BE2C (cell line): Measurements from ENCODE around the gene NFE2L3. TPM values are rescaled to one million over a fixed set of nuclear protein-coding genes. Genes with fewer than 3 reads are reported as not detected.
A peak's percentile ranks its signal among the peaks of the same experiment; 100 is the strongest.

ENCODE experiments used
- DNase-seq: peaks from one replicate; pipeline ENCODE4 v3.0.0-alpha.2; 2020
- H3K27me3 ChIP-seq: fragments of 250-450 bp; sonication (Bioruptor Pico); 2 replicates; pipeline ENCODE4 v1.5.1; 2020; ENCODE audit warnings: mild to moderate bottlenecking
- H3K36me3 ChIP-seq: fragments of 250-450 bp; sonication (Bioruptor Pico); 2 replicates; pipeline ENCODE4 v1.5.1; 2020; ENCODE audit warnings: mild to moderate bottlenecking
- H3K4me1 ChIP-seq: fragments of 250-450 bp; sonication (Bioruptor Pico); 2 replicates; pipeline ENCODE4 v1.5.1; 2020
- H3K4me3 ChIP-seq: 2 replicates; pipeline ENCODE4 v1.5.1; 2011; ENCODE audit warnings: low read depth, low read length
- H3K9me3 ChIP-seq: fragments of 250-450 bp; sonication (Bioruptor Pico); 2 replicates; pipeline ENCODE4 v1.5.1; 2020
- polyA plus RNA-seq: library from polyadenylated mRNA; unstranded; fragments of >200 nt; gene quantifications from one replicate; pipeline ENCODE4 v1.2.1, GENCODE V29; 2012; ENCODE audit warnings: low read depth, missing spikeins; ENCODE audit not compliant: insufficient read length, insufficient read depth
- TF ChIP-seq, protein P1 (sequence below): IDR thresholded peaks from 2 replicates; pipeline ENCODE4 v1.5.1; 2012; ENCODE audit warnings: mild to moderate bottlenecking, low read depth, low read length

NFE2L3 gene, protein sequence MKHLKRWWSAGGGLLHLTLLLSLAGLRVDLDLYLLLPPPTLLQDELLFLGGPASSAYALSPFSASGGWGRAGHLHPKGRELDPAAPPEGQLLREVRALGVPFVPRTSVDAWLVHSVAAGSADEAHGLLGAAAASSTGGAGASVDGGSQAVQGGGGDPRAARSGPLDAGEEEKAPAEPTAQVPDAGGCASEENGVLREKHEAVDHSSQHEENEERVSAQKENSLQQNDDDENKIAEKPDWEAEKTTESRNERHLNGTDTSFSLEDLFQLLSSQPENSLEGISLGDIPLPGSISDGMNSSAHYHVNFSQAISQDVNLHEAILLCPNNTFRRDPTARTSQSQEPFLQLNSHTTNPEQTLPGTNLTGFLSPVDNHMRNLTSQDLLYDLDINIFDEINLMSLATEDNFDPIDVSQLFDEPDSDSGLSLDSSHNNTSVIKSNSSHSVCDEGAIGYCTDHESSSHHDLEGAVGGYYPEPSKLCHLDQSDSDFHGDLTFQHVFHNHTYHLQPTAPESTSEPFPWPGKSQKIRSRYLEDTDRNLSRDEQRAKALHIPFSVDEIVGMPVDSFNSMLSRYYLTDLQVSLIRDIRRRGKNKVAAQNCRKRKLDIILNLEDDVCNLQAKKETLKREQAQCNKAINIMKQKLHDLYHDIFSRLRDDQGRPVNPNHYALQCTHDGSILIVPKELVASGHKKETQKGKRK
- 4.2 TPM for polyA plus RNA-seq

DNA sequence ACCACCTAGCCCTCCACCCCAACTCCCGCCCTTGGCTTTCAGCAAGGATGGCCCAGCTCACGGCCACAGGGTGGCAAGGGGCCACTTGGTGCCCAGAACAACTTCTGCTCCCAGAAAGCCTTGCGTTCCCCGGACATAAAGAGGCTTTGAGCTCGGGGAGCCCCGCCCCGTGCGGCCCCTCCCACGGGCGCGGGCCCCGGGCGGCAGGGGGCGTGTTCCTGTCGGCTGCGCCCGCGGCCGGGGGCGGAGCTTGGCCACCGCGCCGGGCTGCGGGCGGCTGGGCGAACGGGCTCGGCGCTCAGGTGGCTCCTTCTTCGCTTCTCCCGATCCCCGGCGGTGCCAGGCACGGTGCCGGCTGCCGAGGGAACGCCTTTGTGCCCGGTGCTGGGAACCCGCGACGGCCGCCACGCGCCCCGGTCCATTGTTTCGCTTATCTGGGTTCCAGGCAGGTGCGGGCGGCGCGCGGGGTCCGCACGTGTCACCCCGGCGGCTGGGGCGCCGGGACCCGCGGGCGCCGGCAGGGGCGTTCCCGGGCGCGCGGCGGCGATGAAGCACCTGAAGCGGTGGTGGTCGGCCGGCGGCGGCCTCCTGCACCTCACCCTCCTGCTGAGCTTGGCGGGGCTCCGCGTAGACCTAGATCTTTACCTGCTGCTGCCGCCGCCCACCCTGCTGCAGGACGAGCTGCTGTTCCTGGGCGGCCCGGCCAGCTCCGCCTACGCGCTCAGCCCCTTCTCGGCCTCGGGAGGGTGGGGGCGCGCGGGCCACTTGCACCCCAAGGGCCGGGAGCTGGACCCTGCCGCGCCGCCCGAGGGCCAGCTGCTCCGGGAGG is at the start of gene NFE2L3:
Gene NFE2L3, plus strand, starts transcription at position 246 of the 829 bp plus-strand sequence. Its CDS starts 301 bp downstream, at position 547.
- DNase-seq = peak; percentile 69
- Histone ChIP-seq H3K4me1 (no peaks in the 10 kb centered on the region), H3K9me3 (peaks cover 3% of the 10 kb centered on the region; the same call in 1 of the 2 replicates), H3K36me3 (no peaks in the 10 kb centered on the region), H3K27me3 (peaks cover 69% of the 10 kb centered on the region), H3K4me3 (peak within 1 kb of the TSS; percentile 38)
- TF ChIP-seq, protein P1, sequence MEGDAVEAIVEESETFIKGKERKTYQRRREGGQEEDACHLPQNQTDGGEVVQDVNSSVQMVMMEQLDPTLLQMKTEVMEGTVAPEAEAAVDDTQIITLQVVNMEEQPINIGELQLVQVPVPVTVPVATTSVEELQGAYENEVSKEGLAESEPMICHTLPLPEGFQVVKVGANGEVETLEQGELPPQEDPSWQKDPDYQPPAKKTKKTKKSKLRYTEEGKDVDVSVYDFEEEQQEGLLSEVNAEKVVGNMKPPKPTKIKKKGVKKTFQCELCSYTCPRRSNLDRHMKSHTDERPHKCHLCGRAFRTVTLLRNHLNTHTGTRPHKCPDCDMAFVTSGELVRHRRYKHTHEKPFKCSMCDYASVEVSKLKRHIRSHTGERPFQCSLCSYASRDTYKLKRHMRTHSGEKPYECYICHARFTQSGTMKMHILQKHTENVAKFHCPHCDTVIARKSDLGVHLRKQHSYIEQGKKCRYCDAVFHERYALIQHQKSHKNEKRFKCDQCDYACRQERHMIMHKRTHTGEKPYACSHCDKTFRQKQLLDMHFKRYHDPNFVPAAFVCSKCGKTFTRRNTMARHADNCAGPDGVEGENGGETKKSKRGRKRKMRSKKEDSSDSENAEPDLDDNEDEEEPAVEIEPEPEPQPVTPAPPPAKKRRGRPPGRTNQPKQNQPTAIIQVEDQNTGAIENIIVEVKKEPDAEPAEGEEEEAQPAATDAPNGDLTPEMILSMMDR = no peak

DNA sequence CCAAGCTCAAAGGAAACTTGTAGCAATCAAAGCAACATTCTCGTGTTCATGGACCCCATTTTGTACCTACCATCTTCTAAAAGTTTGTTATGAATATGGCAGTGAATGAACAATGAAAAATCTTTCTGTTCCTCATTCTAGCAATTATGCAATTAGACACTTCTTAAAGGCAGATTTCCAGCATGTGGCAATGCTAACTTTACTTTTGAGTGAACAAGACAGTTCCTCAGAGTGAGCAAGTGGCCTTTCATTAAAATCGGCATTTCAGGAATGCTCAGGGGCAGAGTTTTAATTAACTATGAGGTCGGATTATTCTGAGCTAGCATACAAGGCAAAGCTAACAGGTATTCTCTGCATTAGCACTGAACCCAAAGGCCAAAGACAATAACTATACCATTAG is 48.4 kb upstream of the NFE2L3 start:
- Histone ChIP-seq H3K4me3 (no peak overlapping the region), H3K36me3 (no peaks in the 10 kb centered on the region), H3K4me1 (no peaks in the 10 kb centered on the region), H3K9me3 (no peaks in the 10 kb centered on the region), H3K27me3 (peaks cover 56% of the 10 kb centered on the region)
- no peak for DNase-seq
- TF ChIP-seq, protein P1 = no peak

GRCh38 chr7:26105236-26105635 is 46.8 kb upstream of the NFE2L3 start:
- no peaks in the 10 kb centered on the region for H3K4me1 ChIP-seq
- H3K27me3 ChIP-seq = peaks cover 52% of the 10 kb centered on the region
- no peak overlapping the region for H3K4me3 ChIP-seq
- TF ChIP-seq, protein P1 = no peak
- H3K36me3 ChIP-seq = no peaks in the 10 kb centered on the region
- no peak for DNase-seq
- H3K9me3 ChIP-seq = no peaks in the 10 kb centered on the region

GRCh38 chr7:26105931-26106330 is 46.1 kb upstream of the NFE2L3 start:
- TF ChIP-seq, protein P1 = no peak
- Histone ChIP-seq H3K4me3 (no peak overlapping the region), H3K27me3 (peaks cover 54% of the 10 kb centered on the region)

DNA sequence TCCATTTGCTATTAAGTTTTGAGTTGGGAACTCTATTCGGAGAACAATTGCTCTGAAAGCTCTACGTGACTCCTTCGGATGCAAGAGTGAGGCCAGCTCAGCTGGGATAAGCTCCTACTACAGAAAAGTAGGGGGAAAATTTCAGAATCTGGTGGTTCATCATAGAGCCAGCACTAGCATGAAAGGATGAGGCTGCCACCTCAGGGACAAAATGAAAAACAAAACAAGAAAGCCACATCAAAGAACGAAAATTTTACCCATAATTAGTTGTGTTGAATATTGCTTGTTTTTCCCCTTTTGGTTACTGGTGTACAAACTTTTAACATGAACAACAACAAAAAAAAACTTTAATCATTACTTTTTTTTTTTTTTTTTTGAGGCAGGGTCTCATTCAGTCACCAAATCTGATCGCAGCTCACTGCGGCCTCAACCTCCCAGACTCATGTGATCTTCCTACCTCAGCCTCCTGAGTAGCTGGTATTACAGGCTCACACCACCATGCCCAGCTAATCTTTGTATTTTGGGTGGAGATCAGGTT is 39.7 kb upstream of the NFE2L3 start:
- no peaks in the 10 kb centered on the region for H3K9me3 ChIP-seq
- TF ChIP-seq, protein P1 = no peak
- H3K36me3 ChIP-seq = no peaks in the 10 kb centered on the region
- no peak for DNase-seq
- no peak overlapping the region for H3K4me3 ChIP-seq
- peaks cover 40% of the 10 kb centered on the region for H3K27me3 ChIP-seq
- H3K4me1 ChIP-seq = no peaks in the 10 kb centered on the region

More at GRCh38 chr7:26105931-26106330, 46.1 kb upstream of the NFE2L3 start:
- no peaks in the 10 kb centered on the region for H3K4me1 ChIP-seq
- DNase-seq = no peak
- H3K9me3 ChIP-seq = no peaks in the 10 kb centered on the region
- no peaks in the 10 kb centered on the region for H3K36me3 ChIP-seq
